Prostate gland (tissue), 2 donors: Measurements from ENCODE around the gene IGFBP2. TPM values are rescaled to one million over a fixed set of nuclear protein-coding genes. Genes with fewer than 3 reads are reported as not detected.

Experiments used
- DNase-seq: peaks from one replicate; pipeline ENCODE4 v3.0.0-alpha.2; 2019; ENCODE audit warnings: low spot score
- H3K27ac ChIP-seq, 2 donors: fragments of 200-600 bp; sonication (generic); 2 replicates each; pipeline ENCODE4 v1.5.1; 2017 to 2019
- H3K27me3 ChIP-seq: fragments of 200-600 bp; sonication (generic); replicated peaks from 2 replicates; pipeline ENCODE4 v1.5.1; 2019; ENCODE audit not compliant: insufficient read depth
- H3K36me3 ChIP-seq, 2 donors: fragments of 200-600 bp; sonication (generic); 1 replicate in 1 of 2; 2 replicates in 1 of 2; pipeline versions ENCODE4 v1.5.1 to v1.8.1; 2017 to 2019
- H3K4me1 ChIP-seq: fragments of 200-600 bp; sonication (generic); replicated peaks from 2 replicates; pipeline ENCODE4 v1.5.1; 2019
- H3K4me3 ChIP-seq, 2 donors: fragments of 200-600 bp; sonication (generic); 2 replicates each; pipeline ENCODE4 v1.5.1; 2017 to 2019
- H3K9me3 ChIP-seq: fragments of 200-600 bp; sonication (generic); 2 replicates; pipeline ENCODE4 v1.5.1; 2017
- POLR2A ChIP-seq: fragments of 450-650 bp; IDR thresholded peaks from one replicate; pipeline ENCODE4 v1.6.1; 2016; ENCODE audit warnings: antibody characterized with exemption, mild to moderate bottlenecking
- POLR2AphosphoS5 ChIP-seq: sonication (generic); formaldehyde crosslinking; IDR thresholded peaks from one replicate; pipeline ENCODE4 v1.6.1; 2017; ENCODE audit warnings: antibody characterized with exemption
- WGBS: methylation state at CpG from one replicate; pipeline ENCODE4 v1.1.5; 2018; 5-methylcytosine and 5-hydroxymethylcytosine counted together
- intact Hi-C: fragments of 100-400 bp; cut with DNase I; formaldehyde crosslinking; loops from one replicate; pipeline ENCODE4 v1.14.2; 2022
- total RNA-seq, 2 donors: library from RNA; depleted of rRNA; stranded (reverse); fragments of >200 nt; gene quantifications; one replicate each; pipeline ENCODE4 v1.1.0, GENCODE V29; 2016
- TF ChIP-seq, protein P1 (sequence below), 4 experiments: fragments of 200-600 bp in 2 of 4; fragments of 450-650 bp in 2 of 4; sonication (generic) in 2 of 4; IDR thresholded peaks; 1 replicate in 3 of 4; 2 replicates in 1 of 4; pipeline ENCODE4 v1.5.1; 2016 to 2019; ENCODE audit warnings: antibody characterized with exemption in 4 of 4, mild to moderate bottlenecking in 2 of 4, moderate library complexity in 2 of 4

Gene IGFBP2
- total RNA-seq, 2 donors from 2014 or later, result 152 to 250 TPM

DNA sequence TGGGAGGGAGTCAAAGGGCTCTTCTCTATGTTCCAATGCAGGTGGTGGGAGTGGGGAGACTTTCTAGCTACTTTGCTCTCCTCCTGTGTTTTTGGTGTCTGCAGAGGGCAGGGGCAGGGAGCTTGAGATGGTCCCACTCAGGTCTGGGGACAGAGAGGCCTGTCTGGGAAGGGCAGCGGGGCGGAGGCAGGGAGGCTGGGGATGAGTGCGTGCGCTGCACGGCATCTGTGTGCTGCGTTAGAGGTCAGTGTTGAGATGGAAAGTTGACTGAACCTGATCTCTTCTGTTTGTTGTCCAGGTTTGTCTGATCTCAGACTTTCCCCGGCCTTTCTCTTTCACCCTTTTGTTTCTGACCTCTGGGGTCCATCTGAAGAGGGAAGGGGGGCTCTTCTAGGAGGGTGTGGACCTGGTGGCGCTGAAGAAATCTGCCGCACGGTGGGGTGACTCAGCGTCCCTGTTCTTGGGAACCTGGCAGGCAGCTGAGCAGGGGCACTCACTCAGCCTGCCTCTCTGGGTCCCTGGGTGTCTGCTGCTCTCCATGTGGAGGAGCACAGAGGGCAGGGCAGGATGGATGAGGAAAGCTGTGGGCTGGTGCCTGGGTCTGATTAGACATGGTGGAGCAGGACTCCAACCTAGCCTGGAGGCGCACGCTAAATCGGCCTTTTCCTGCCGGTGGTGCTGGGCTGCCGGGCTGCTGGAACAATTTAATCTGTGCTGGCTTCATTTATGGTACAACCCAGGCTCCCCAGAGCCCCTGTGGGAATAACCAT, 24.1 kb downstream of the IGFBP2 start:
- peak overlapping the region in 1 of 2 donors; percentile 13 for H3K27ac ChIP-seq
- WGBS, result 81% methylated on average over 16 of the region's 16 CpGs
- no peaks in the 10 kb centered on the region for H3K4me1 ChIP-seq
- no peaks in the 10 kb centered on the region for H3K36me3 ChIP-seq
- H3K4me3 ChIP-seq, result no peak overlapping the region
- no peaks in the 10 kb centered on the region for H3K9me3 ChIP-seq
- no peaks in the 10 kb centered on the region for H3K27me3 ChIP-seq
- TF ChIP-seq, protein P1, sequence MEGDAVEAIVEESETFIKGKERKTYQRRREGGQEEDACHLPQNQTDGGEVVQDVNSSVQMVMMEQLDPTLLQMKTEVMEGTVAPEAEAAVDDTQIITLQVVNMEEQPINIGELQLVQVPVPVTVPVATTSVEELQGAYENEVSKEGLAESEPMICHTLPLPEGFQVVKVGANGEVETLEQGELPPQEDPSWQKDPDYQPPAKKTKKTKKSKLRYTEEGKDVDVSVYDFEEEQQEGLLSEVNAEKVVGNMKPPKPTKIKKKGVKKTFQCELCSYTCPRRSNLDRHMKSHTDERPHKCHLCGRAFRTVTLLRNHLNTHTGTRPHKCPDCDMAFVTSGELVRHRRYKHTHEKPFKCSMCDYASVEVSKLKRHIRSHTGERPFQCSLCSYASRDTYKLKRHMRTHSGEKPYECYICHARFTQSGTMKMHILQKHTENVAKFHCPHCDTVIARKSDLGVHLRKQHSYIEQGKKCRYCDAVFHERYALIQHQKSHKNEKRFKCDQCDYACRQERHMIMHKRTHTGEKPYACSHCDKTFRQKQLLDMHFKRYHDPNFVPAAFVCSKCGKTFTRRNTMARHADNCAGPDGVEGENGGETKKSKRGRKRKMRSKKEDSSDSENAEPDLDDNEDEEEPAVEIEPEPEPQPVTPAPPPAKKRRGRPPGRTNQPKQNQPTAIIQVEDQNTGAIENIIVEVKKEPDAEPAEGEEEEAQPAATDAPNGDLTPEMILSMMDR (IDR thresholded peaks at IDR 0.05), result no peak
- no peak for TF ChIP-seq POLR2A
- TF ChIP-seq POLR2AphosphoS5, result no peak
- no peak for DNase-seq
- intact Hi-C loops, result no loop called here

DNA sequence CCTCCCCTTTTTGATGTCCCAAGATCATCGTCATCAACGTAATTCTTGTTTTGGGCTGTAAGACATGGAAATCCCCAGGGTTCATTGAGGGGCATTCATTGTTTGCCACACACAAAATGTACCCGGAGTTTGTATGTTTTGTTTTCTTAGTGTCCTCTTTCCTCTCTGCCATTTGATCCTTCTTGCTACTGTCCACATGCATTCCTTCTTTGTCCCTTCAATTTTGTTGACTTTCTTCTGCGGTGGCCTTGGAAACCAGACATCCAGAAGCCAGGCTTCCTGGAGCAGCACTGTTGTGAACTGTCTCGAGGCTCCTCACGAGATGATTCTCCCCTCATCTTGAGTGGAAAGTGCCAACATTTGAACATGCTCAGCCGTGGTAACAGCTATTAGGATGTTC, 24.8 kb downstream of the IGFBP2 start:
- Histone ChIP-seq H3K9me3 (no peaks in the 10 kb centered on the region), H3K36me3 (no peaks in the 10 kb centered on the region), H3K4me1 (no peaks in the 10 kb centered on the region), H3K27ac (peak overlapping the region in 1 of 2 donors; percentile 13), H3K4me3 (no peak overlapping the region), H3K27me3 (no peaks in the 10 kb centered on the region)
- DNase-seq, result no peak
- WGBS, result 34% methylated on average over 7 of the region's 7 CpGs
- TF ChIP-seq, protein P1 (IDR thresholded peaks at IDR 0.05), result no peak
- peak; percentile 53 for TF ChIP-seq POLR2AphosphoS5
- no peak for TF ChIP-seq POLR2A
- intact Hi-C loops, result no loop called here

DNA sequence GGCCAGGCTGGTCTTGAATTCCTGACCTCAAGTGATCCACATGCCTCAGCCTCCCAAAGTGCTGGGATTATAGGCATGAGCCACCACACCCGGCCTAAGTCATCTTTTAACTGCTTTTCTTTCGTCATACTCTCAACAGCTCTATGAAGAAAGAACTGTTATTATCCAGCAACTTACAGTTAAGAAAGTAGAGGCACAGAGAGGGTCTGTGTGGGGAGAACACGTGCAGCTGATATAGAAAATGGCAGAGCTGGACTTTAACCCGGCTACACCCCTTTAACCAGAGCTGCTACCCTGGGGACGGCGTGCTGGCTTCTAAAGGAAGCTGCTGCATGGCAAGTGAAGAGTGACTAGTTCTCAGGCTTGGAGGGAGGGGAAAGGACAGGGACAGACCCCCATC, 25.5 kb downstream of the IGFBP2 start:
- no peaks in the 10 kb centered on the region for H3K4me1 ChIP-seq
- no peak for DNase-seq
- intact Hi-C loops, result no loop called here
- TF ChIP-seq, protein P1 (IDR thresholded peaks at IDR 0.05), result no peak
- TF ChIP-seq POLR2AphosphoS5, result no peak
- TF ChIP-seq POLR2A, result no peak
- no peaks in the 10 kb centered on the region for H3K36me3 ChIP-seq
- H3K4me3 ChIP-seq, result no peak overlapping the region
- H3K27ac ChIP-seq, result peak overlapping the region in 1 of 2 donors; percentile 18
- WGBS, result 64% methylated on average over 6 of the region's 6 CpGs
- no peaks in the 10 kb centered on the region for H3K9me3 ChIP-seq
- no peaks in the 10 kb centered on the region for H3K27me3 ChIP-seq

DNA sequence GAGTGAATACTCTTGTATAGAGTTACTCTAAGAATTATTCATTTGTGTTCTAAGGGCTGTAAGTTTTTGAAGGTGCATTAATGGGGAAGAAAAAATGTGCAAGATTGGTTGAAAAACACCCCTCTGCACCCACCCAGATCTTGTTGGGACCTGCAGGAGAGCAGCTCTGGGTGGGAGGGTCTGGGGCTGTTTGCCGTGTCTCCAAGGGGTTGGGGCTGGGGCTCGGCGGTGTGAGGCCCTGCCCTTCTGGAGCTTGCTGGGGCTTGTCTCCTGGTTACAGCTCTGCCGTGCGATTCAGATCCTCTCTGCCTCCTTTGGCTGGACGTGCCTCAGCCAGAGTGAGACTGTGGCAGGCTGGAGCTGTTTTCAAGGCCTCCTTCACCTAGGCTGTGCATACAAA, 26.1 kb downstream of the IGFBP2 start:
- Histone ChIP-seq H3K36me3 (no peaks in the 10 kb centered on the region), H3K27me3 (no peaks in the 10 kb centered on the region), H3K4me3 (no peak overlapping the region), H3K27ac (peak overlapping the region in 1 of 2 donors; percentile 18), H3K4me1 (no peaks in the 10 kb centered on the region), H3K9me3 (no peaks in the 10 kb centered on the region)
- TF ChIP-seq POLR2A, result no peak
- peak; percentile 20 for TF ChIP-seq POLR2AphosphoS5
- TF ChIP-seq, protein P1 (IDR thresholded peaks at IDR 0.05), result no peak
- intact Hi-C loops, result no loop called here
- 49% methylated on average over 6 of the region's 6 CpGs for WGBS
- peak; percentile 62 for DNase-seq

DNA sequence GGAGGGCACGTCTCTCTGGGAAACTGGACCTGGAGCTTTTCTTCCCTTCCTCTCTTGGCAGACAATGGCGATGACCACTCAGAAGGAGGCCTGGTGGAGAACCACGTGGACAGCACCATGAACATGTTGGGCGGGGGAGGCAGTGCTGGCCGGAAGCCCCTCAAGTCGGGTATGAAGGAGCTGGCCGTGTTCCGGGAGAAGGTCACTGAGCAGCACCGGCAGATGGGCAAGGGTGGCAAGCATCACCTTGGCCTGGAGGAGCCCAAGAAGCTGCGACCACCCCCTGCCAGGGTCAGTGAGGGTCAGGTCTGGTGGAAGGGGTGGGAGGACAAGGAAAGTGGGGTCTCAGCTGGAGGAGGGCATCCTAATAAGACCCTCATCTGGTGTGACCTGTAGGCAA, 27.3 kb downstream of the IGFBP2 start:
- H3K4me1 ChIP-seq, result peaks cover 2% of the 10 kb centered on the region
- H3K36me3 ChIP-seq, result no peaks in the 10 kb centered on the region
- H3K27ac ChIP-seq, result no peak overlapping the region
- no peak overlapping the region for H3K4me3 ChIP-seq
- no peaks in the 10 kb centered on the region for H3K9me3 ChIP-seq
- WGBS, result 90% methylated on average over 10 of the region's 10 CpGs
- TF ChIP-seq, protein P1 (IDR thresholded peaks at IDR 0.05), result no peak
- TF ChIP-seq POLR2A, result no peak
- no peak for TF ChIP-seq POLR2AphosphoS5
- H3K27me3 ChIP-seq, result no peaks in the 10 kb centered on the region
- DNase-seq, result no peak
- intact Hi-C loops, result no loop called here
